ENCODE data around the gene NEK10.

Gene NEK10

GRCh38 chr3:27186013-27186412, 183.2 kb downstream of the NEK10 start:
- no peak for DNase-seq (ENCODE audit: low read depth in 3 of 3, low spot score in 1 of 3)

- no peak for DNase-seq (ENCODE audit: low read depth in 3 of 3, low spot score in 1 of 3)
These were observed 183.8 kb downstream of the NEK10 start for GRCh38 chr3:27185231-27185989.

GRCh38 chr3:27184261-27184660, 184.9 kb downstream of the NEK10 start:
- no peak for DNase-seq (ENCODE audit: low read depth in 3 of 3, low spot score in 1 of 3)

- DNase-seq (ENCODE audit: low read depth in 3 of 3, low spot score in 1 of 3): no peak
These were observed 192.9 kb downstream of the NEK10 start for GRCh38 chr3:27176256-27176655.

GRCh38 chr3:27174530-27174929, 194.7 kb downstream of the NEK10 start:
- no peak for DNase-seq (ENCODE audit: low read depth in 3 of 3, low spot score in 1 of 3)

GRCh38 chr3:27171113-27171512, 198.1 kb downstream of the NEK10 start:
- DNase-seq (ENCODE audit: low read depth in 3 of 3, low spot score in 1 of 3): no peak

- no peak for DNase-seq (ENCODE audit: low read depth in 3 of 3, low spot score in 1 of 3)
These were observed 202.3 kb downstream of the NEK10 start for GRCh38 chr3:27166888-27167287.

GRCh38 chr3:27165321-27165721, 203.9 kb downstream of the NEK10 start:
- no peak for DNase-seq (ENCODE audit: low read depth in 3 of 3, low spot score in 1 of 3)

- DNase-seq (ENCODE audit: low read depth in 3 of 3, low spot score in 1 of 3): no peak
These were observed 208.3 kb downstream of the NEK10 start for GRCh38 chr3:27160779-27161287.

GRCh38 chr3:27160146-27160545, 209.0 kb downstream of the NEK10 start:
- no peak for DNase-seq (ENCODE audit: low read depth in 3 of 3, low spot score in 1 of 3)

GRCh38 chr3:27147215-27147614, 222.0 kb downstream of the NEK10 start:
- DNase-seq (ENCODE audit: low read depth in 3 of 3, low spot score in 1 of 3): no peak

- DNase-seq (ENCODE audit: low read depth in 3 of 3, low spot score in 1 of 3): no peak
These were observed 222.4 kb downstream of the NEK10 start for GRCh38 chr3:27146786-27147185.

- no peak for DNase-seq (ENCODE audit: low read depth in 3 of 3, low spot score in 1 of 3)
These were observed 223.5 kb downstream of the NEK10 start for GRCh38 chr3:27145719-27146118.

- DNase-seq (ENCODE audit: low read depth in 3 of 3, low spot score in 1 of 3): no peak
These were observed 227.5 kb downstream of the NEK10 start for GRCh38 chr3:27141668-27142067.

GRCh38 chr3:27138562-27138961, 230.6 kb downstream of the NEK10 start:
- DNase-seq (ENCODE audit: low read depth in 3 of 3, low spot score in 1 of 3): no peak

GRCh38 chr3:27138005-27138404, 231.2 kb downstream of the NEK10 start:
- DNase-seq (ENCODE audit: low read depth in 3 of 3, low spot score in 1 of 3): no peak

- peak; percentile 18 to 29 (median 29) for DNase-seq (ENCODE audit: low read depth in 3 of 3, low spot score in 1 of 3)
These were observed 234.9 kb downstream of the NEK10 start for GRCh38 chr3:27134171-27134796.

GRCh38 chr3:27133060-27133459, 236.1 kb downstream of the NEK10 start:
- no peak for DNase-seq (ENCODE audit: low read depth in 3 of 3, low spot score in 1 of 3)

GRCh38 chr3:27130796-27131195, 238.4 kb downstream of the NEK10 start:
- DNase-seq (ENCODE audit: low read depth in 3 of 3, low spot score in 1 of 3): no peak

GRCh38 chr3:27127879-27128278, 241.3 kb downstream of the NEK10 start:
- DNase-seq (ENCODE audit: low read depth in 3 of 3, low spot score in 1 of 3): no peak

- DNase-seq (ENCODE audit: low read depth in 3 of 3, low spot score in 1 of 3): no peak
These were observed 242.0 kb downstream of the NEK10 start for GRCh38 chr3:27127195-27127594.

GRCh38 chr3:27125821-27126501, 243.2 kb downstream of the NEK10 start:
- DNase-seq (ENCODE audit: low read depth in 3 of 3, low spot score in 1 of 3): no peak
